Glomerular visceral epithelial cell (primary cell): ENCODE results near the gene WFDC1.
A peak's percentile ranks its signal among the peaks of the same experiment; 100 is the strongest.

ENCODE experiments used
- DNase-seq: peaks from one replicate; pipeline ENCODE4 v3.0.0-alpha.2; 2016; ENCODE audit errors: extremely low spot score

Gene WFDC1

GRCh38 chr16:84294531-84295142, at the start of gene WFDC1:
TSS of gene WFDC1 (plus strand) at chr16:84294878. CDS start at chr16:84294972, 94 bp downstream.
- no peak for DNase-seq

- DNase-seq = no peak
These were observed 48.6 kb upstream of the WFDC1 start for GRCh38 chr16:84245956-84246678.

GRCh38 chr16:84246679-84247077, 48.0 kb upstream of the WFDC1 start:
- DNase-seq = no peak

- no peak for DNase-seq
These were observed 47.3 kb upstream of the WFDC1 start for GRCh38 chr16:84247331-84247730.

GRCh38 chr16:84247844-84248243, 46.8 kb upstream of the WFDC1 start:
- DNase-seq = peak; percentile 30

GRCh38 chr16:84252184-84252583, 42.5 kb upstream of the WFDC1 start:
- DNase-seq = no peak

- no peak for DNase-seq
These were observed 41.5 kb upstream of the WFDC1 start for GRCh38 chr16:84253173-84253572.

GRCh38 chr16:84254062-84254461, 40.6 kb upstream of the WFDC1 start:
- no peak for DNase-seq

- no peak for DNase-seq
These were observed 39.4 kb upstream of the WFDC1 start for GRCh38 chr16:84255050-84255810.

GRCh38 chr16:84258266-84258665, 36.4 kb upstream of the WFDC1 start:
- no peak for DNase-seq

- no peak for DNase-seq
These were observed 35.0 kb upstream of the WFDC1 start for GRCh38 chr16:84259691-84260090.

GRCh38 chr16:84260766-84261554, 33.7 kb upstream of the WFDC1 start:
- no peak for DNase-seq

- no peak for DNase-seq
These were observed 32.6 kb upstream of the WFDC1 start for GRCh38 chr16:84262031-84262430.

- no peak for DNase-seq
These were observed 31.7 kb upstream of the WFDC1 start for GRCh38 chr16:84262939-84263338.

GRCh38 chr16:84266451-84266850, 28.2 kb upstream of the WFDC1 start:
- DNase-seq = peak; percentile 19

- DNase-seq = no peak
These were observed 27.3 kb upstream of the WFDC1 start for GRCh38 chr16:84267380-84267779.

- peak; percentile 48 for DNase-seq
These were observed 26.2 kb upstream of the WFDC1 start for GRCh38 chr16:84268291-84269040.

- no peak for DNase-seq
These were observed 24.6 kb upstream of the WFDC1 start for GRCh38 chr16:84270071-84270470.

- no peak for DNase-seq
These were observed 24.1 kb upstream of the WFDC1 start for GRCh38 chr16:84270531-84270930.

- DNase-seq = no peak
These were observed 23.6 kb upstream of the WFDC1 start for GRCh38 chr16:84271037-84271436.

GRCh38 chr16:84271866-84272265, 22.8 kb upstream of the WFDC1 start:
- DNase-seq = no peak
